ENCODE results near the gene BTBD9.

BTBD9 gene

DNA sequence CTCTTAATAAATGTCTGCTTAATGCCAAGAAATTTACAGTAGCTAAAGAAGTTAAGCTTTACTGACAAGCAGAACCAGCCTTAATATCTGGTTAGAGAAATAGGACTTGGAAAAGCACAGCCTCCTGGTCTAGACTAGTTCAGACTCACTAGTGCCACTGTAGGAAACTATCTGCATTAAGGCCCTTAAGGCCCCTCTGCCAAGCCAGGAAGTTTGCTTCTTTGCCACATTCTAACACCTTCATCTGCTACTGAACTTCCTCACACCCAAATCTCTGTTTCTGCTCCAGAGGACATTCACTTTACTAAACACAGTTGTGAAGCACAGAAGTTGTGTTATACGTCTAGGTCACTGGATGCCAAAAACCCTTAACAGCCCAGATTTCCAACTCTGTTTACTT is 302.8 kb downstream of the BTBD9 start:
- no peak overlapping the region for H3K4me3 ChIP-seq (replicated peaks; ENCODE audit: low read depth, low read length)
- no peak for DNase-seq (ENCODE audit: extremely low read depth, insufficient read length)

DNA sequence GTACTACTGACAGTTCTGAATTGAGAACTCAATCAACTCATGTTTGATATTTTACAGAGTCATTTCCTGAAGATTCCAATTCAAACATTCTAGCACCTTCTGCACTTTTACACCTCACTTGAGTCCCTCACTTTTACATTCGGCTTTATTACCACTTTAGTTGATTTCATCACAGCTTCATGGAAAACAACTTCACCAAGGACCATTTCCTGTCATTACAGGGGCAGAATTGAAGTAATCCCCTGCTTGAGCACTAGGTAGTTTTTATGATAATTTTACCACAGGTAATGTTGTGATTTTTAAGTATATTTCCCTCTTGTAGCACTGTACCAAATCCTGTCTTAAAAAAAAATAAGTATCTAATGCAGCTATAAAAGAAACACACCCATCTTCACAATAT is 312.9 kb downstream of the BTBD9 start:
- H3K27me3 ChIP-seq (replicated peaks; ENCODE audit: control insufficient read depth, insufficient read depth, low read length): no peaks in the 10 kb centered on the region
- DNase-seq (ENCODE audit: extremely low read depth, insufficient read length): no peak
- no peak overlapping the region for H3K4me3 ChIP-seq (replicated peaks; ENCODE audit: low read depth, low read length)
- no peaks in the 10 kb centered on the region for H3K36me3 ChIP-seq (ENCODE audit: control insufficient read depth, insufficient read depth, low read length)
- TF ChIP-seq, protein P1, sequence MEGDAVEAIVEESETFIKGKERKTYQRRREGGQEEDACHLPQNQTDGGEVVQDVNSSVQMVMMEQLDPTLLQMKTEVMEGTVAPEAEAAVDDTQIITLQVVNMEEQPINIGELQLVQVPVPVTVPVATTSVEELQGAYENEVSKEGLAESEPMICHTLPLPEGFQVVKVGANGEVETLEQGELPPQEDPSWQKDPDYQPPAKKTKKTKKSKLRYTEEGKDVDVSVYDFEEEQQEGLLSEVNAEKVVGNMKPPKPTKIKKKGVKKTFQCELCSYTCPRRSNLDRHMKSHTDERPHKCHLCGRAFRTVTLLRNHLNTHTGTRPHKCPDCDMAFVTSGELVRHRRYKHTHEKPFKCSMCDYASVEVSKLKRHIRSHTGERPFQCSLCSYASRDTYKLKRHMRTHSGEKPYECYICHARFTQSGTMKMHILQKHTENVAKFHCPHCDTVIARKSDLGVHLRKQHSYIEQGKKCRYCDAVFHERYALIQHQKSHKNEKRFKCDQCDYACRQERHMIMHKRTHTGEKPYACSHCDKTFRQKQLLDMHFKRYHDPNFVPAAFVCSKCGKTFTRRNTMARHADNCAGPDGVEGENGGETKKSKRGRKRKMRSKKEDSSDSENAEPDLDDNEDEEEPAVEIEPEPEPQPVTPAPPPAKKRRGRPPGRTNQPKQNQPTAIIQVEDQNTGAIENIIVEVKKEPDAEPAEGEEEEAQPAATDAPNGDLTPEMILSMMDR (IDR thresholded peaks at IDR 0.05; ENCODE audit: insufficient read depth, low read length, poor library complexity, severe bottlenecking): no peak

More for the DNA sequence above, 302.8 kb downstream of the BTBD9 start:
- TF ChIP-seq, protein P1 (IDR thresholded peaks at IDR 0.05; ENCODE audit: insufficient read depth, low read length, poor library complexity, severe bottlenecking): no peak
- Histone ChIP-seq H3K27me3 (replicated peaks; ENCODE audit: control insufficient read depth, insufficient read depth, low read length) (no peaks in the 10 kb centered on the region), H3K36me3 (ENCODE audit: control insufficient read depth, insufficient read depth, low read length) (no peaks in the 10 kb centered on the region)

DNA sequence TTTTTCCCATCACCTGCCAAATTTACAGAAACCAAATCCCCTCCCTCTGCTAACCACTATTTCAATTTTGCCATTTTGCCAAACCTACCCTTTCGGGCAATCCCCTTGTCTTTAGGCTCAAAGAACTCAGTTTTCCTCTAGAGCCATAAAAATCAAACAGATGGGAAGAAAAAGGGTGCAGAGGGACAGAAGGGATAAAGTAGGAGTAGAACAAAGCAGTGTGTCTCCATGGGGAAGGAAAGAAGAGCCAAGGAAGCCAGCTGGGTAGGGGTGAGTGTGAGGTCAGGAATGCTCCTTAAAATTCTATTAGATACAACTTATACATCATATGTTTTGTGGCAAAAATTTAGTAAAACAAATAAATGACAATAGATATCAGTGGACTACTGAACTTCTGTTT is 316.5 kb downstream of the BTBD9 start:
- H3K36me3 ChIP-seq (ENCODE audit: control insufficient read depth, insufficient read depth, low read length): no peaks in the 10 kb centered on the region
- no peaks in the 10 kb centered on the region for H3K27me3 ChIP-seq (replicated peaks; ENCODE audit: control insufficient read depth, insufficient read depth, low read length)
- H3K4me3 ChIP-seq (replicated peaks; ENCODE audit: low read depth, low read length): no peak overlapping the region
- TF ChIP-seq, protein P1 (IDR thresholded peaks at IDR 0.05; ENCODE audit: insufficient read depth, low read length, poor library complexity, severe bottlenecking): no peak
- no peak for DNase-seq (ENCODE audit: extremely low read depth, insufficient read length)

DNA sequence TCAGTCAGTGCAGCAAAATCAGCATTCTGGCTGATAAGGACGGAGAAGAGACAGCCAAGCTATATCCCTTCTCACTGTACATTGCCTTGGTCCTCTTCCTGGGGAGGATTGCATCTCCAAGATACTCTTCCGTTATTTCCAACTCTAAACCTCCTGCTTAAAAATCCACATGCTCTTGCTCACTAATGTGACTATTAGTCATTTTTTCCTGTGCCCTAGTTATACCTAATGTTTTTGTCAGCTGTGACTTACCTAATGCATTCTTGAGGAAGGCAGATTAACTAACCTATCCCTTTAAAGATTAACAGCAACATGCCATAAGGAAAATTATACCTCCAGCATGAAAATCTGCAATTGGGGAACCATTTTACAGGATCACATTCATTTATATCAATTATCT is 317.6 kb downstream of the BTBD9 start:
- H3K36me3 ChIP-seq (ENCODE audit: control insufficient read depth, insufficient read depth, low read length): no peaks in the 10 kb centered on the region
- no peaks in the 10 kb centered on the region for H3K27me3 ChIP-seq (replicated peaks; ENCODE audit: control insufficient read depth, insufficient read depth, low read length)
- no peak for DNase-seq (ENCODE audit: extremely low read depth, insufficient read length)
- H3K4me3 ChIP-seq (replicated peaks; ENCODE audit: low read depth, low read length): no peak overlapping the region
- TF ChIP-seq, protein P1 (IDR thresholded peaks at IDR 0.05; ENCODE audit: insufficient read depth, low read length, poor library complexity, severe bottlenecking): no peak

DNA sequence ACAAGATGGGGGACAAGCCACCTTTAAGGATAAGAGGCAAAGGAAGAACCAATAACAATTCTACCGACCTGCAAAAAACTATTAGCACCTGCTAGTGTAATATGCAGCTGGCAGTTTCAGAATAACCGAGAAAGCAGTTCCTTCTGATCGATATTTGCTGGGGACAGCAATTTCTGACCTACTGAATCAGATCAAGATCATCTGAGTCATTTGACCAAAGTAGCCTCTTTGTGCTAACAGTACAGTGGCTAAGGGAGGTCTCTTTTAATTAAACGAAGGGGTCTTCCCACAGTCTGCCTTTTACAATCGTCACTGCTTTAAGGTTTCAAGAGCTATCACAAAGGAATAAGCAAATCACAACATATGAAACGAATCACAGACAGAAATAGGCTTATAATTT is 318.9 kb downstream of the BTBD9 start:
- TF ChIP-seq, protein P1 (IDR thresholded peaks at IDR 0.05; ENCODE audit: insufficient read depth, low read length, poor library complexity, severe bottlenecking): no peak
- no peaks in the 10 kb centered on the region for H3K27me3 ChIP-seq (replicated peaks; ENCODE audit: control insufficient read depth, insufficient read depth, low read length)
- no peaks in the 10 kb centered on the region for H3K36me3 ChIP-seq (ENCODE audit: control insufficient read depth, insufficient read depth, low read length)
- DNase-seq (ENCODE audit: extremely low read depth, insufficient read length): peak; percentile 61
- H3K4me3 ChIP-seq (replicated peaks; ENCODE audit: low read depth, low read length): no peak overlapping the region

DNA sequence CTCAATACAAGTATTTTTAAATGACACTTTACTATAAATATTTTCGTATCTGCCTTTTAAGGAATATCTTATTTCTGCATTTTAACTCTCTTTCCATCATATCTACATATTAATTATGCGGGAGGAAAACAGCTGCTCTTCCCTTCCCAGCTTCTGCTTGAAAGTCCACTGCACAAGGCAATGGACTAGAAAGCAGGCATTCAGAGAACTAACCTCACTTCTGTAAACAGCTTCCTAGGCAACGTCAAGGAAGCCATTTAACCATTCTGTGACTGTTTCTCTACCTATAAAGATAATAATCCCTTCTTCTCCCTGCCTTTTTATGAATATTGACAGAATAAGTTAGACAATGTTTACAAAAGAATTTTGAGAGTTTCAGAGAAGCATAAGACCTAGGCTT is 319.4 kb downstream of the BTBD9 start:
- H3K36me3 ChIP-seq (ENCODE audit: control insufficient read depth, insufficient read depth, low read length): no peaks in the 10 kb centered on the region
- TF ChIP-seq, protein P1 (IDR thresholded peaks at IDR 0.05; ENCODE audit: insufficient read depth, low read length, poor library complexity, severe bottlenecking): no peak
- H3K27me3 ChIP-seq (replicated peaks; ENCODE audit: control insufficient read depth, insufficient read depth, low read length): no peaks in the 10 kb centered on the region
- H3K4me3 ChIP-seq (replicated peaks; ENCODE audit: low read depth, low read length): no peak overlapping the region
- no peak for DNase-seq (ENCODE audit: extremely low read depth, insufficient read length)

Measured in GM06990 (cell line).